Measurements from ENCODE around the gene EIF5A2.

Gene EIF5A2

GRCh38 chr3:170858599-170858998 is 49.8 kb downstream of the EIF5A2 start:
- no peak for TF ChIP-seq CTCF (IDR thresholded peaks at IDR 0.05; ENCODE audit: insufficient read depth, low read length, missing control alignments)
- DNase-seq (ENCODE audit: low read depth, low spot score), result no peak
- ChIA-PET CTCF (interaction anchor here (1.2 kb wide), 1 partner anchor 49 kb away, joined by 3 read pairs; no protein-coding TSS in a partner anchor), POLR2A (interaction anchor here (0.8 kb wide), 1 partner anchor 11 kb away, joined by 4 read pairs; the partner anchor contains the start of gene RPL22L1)
- no peak overlapping the region for H3K4me3 ChIP-seq (ENCODE audit: low read depth, low read length)

GRCh38 chr3:170852324-170852723 is 56.1 kb downstream of the EIF5A2 start:
- TF ChIP-seq CTCF (IDR thresholded peaks at IDR 0.05; ENCODE audit: insufficient read depth, low read length, missing control alignments), result no peak
- no peak overlapping the region for H3K4me3 ChIP-seq (ENCODE audit: low read depth, low read length)
- ChIA-PET POLR2A (no interaction called here), CTCF (interaction anchor here (0.6 to 3.6 kb wide), 8 partner anchors 12 to 442 kb away, joined by 3 to 30 read pairs (median 3); no protein-coding TSS in a partner anchor)
- DNase-seq (ENCODE audit: low read depth, low spot score), result no peak

GRCh38 chr3:170848292-170848917 is 60.0 kb downstream of the EIF5A2 start:
- peak; percentile 14 for TF ChIP-seq CTCF (IDR thresholded peaks at IDR 0.05; ENCODE audit: insufficient read depth, low read length, missing control alignments)
- no peak for DNase-seq (ENCODE audit: low read depth, low spot score)

GRCh38 chr3:170844377-170844776 is 64.1 kb downstream of the EIF5A2 start:
- CTCF ChIA-PET, result interaction anchor here (3.4 to 13.0 kb wide), 2 partner anchors 32 to 431 kb away, joined by 10 to 100 read pairs; no protein-coding TSS in a partner anchor
- no peak for TF ChIP-seq CTCF (IDR thresholded peaks at IDR 0.05; ENCODE audit: insufficient read depth, low read length, missing control alignments)
- DNase-seq (ENCODE audit: low read depth, low spot score), result no peak
- POLR2A ChIA-PET, result no interaction called here
- no peak overlapping the region for H3K4me3 ChIP-seq (ENCODE audit: low read depth, low read length)

More at GRCh38 chr3:170848292-170848917, 60.0 kb downstream of the EIF5A2 start:
- CTCF ChIA-PET, result interaction anchor here (0.8 to 3.6 kb wide), 39 partner anchors 9 to 659 kb away, joined by 3 to 108 read pairs (median 4); partner anchors contain the start of gene CLDN11
- no peak overlapping the region for H3K4me3 ChIP-seq (ENCODE audit: low read depth, low read length)
- POLR2A ChIA-PET, result interaction anchor here (1.0 kb wide), 1 partner anchor 22 kb away, joined by 3 read pairs; the partner anchor contains the start of gene RPL22L1

- no peak for TF ChIP-seq CTCF (IDR thresholded peaks at IDR 0.05; ENCODE audit: insufficient read depth, low read length, missing control alignments)
- H3K4me3 ChIP-seq (ENCODE audit: low read depth, low read length), result no peak overlapping the region
- ChIA-PET CTCF (interaction anchor here (1.0 to 13.0 kb wide), 6 partner anchors 9 to 428 kb away, joined by 3 to 100 read pairs (median 3); no protein-coding TSS in a partner anchor), POLR2A (interaction anchor here (0.5 to 1.1 kb wide), 2 partner anchors 29 to 157 kb away, joined by 3 to 4 read pairs; partner anchors contain the start of gene RPL22L1)
- no peak for DNase-seq (ENCODE audit: low read depth, low spot score)
Observed at GRCh38 chr3:170840291-170840859, 68.1 kb downstream of the EIF5A2 start.

- DNase-seq (ENCODE audit: low read depth, low spot score), result no peak
- no peak for TF ChIP-seq CTCF (IDR thresholded peaks at IDR 0.05; ENCODE audit: insufficient read depth, low read length, missing control alignments)
- no peak overlapping the region for H3K4me3 ChIP-seq (ENCODE audit: low read depth, low read length)
- ChIA-PET CTCF (interaction anchor here (1.0 to 13.0 kb wide), 5 partner anchors 9 to 427 kb away, joined by 3 to 100 read pairs (median 14); no protein-coding TSS in a partner anchor), POLR2A (no interaction called here)
Observed at GRCh38 chr3:170839518-170840100, 68.8 kb downstream of the EIF5A2 start.

All from AG04449 (cell line).